Hematopoietic multipotent progenitor cell treated with erythropoietin and hydrocortisone succinate and interleukin-3 and kit ligand, for 15 days (in vitro differentiated cells): ENCODE measurements around the gene SCG3.

Experiments
- DNase-seq: peaks from one replicate; pipeline ENCODE4 v3.0.0-alpha.2; 2015; ENCODE audit warnings: low spot score

Gene SCG3

GRCh38 chr15:51758645-51759044, 77.3 kb downstream of the SCG3 start:
- DNase-seq, result no peak

GRCh38 chr15:51759557-51760070, 78.3 kb downstream of the SCG3 start:
- DNase-seq, result no peak

- DNase-seq, result no peak
These were observed 79.5 kb downstream of the SCG3 start for GRCh38 chr15:51760805-51761204.

GRCh38 chr15:51765751-51766150, 84.4 kb downstream of the SCG3 start:
- no peak for DNase-seq

- DNase-seq, result no peak
These were observed 85.0 kb downstream of the SCG3 start for GRCh38 chr15:51766341-51766740.

GRCh38 chr15:51768018-51768417, 86.7 kb downstream of the SCG3 start:
- DNase-seq, result no peak
